ENCODE measurements around the gene FAM222A.

FAM222A gene

GRCh38 chr12:109673884-109674283, 39.7 kb upstream of the FAM222A start:
- H3F3A ChIP-seq (ENCODE audit: insufficient read depth, low read length): no peaks in the 10 kb centered on the region
- no peak overlapping the region for H3K4me2 ChIP-seq (ENCODE audit: low read depth, low read length)
- TF ChIP-seq EZH2 (optimal IDR thresholded peaks at IDR 0.05; ENCODE audit: low read depth, low read length) (no peak), EZH2phosphoT487 (IDR thresholded peaks at IDR 0.05; ENCODE audit: low read length) (no peak)
- TF ChIP-seq, protein P1, sequence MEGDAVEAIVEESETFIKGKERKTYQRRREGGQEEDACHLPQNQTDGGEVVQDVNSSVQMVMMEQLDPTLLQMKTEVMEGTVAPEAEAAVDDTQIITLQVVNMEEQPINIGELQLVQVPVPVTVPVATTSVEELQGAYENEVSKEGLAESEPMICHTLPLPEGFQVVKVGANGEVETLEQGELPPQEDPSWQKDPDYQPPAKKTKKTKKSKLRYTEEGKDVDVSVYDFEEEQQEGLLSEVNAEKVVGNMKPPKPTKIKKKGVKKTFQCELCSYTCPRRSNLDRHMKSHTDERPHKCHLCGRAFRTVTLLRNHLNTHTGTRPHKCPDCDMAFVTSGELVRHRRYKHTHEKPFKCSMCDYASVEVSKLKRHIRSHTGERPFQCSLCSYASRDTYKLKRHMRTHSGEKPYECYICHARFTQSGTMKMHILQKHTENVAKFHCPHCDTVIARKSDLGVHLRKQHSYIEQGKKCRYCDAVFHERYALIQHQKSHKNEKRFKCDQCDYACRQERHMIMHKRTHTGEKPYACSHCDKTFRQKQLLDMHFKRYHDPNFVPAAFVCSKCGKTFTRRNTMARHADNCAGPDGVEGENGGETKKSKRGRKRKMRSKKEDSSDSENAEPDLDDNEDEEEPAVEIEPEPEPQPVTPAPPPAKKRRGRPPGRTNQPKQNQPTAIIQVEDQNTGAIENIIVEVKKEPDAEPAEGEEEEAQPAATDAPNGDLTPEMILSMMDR (IDR thresholded peaks at IDR 0.05; ENCODE audit: low read length): no peak
- H3K4me3 ChIP-seq (ENCODE audit: low read length): no peak overlapping the region
- no peak overlapping the region for H3K27ac ChIP-seq (ENCODE audit: low read length)
- no peaks in the 10 kb centered on the region for H3K9me3 ChIP-seq (replicated peaks; ENCODE audit: insufficient read depth, low read length)
- no peaks in the 10 kb centered on the region for H3K27me3 ChIP-seq (replicated peaks; ENCODE audit: insufficient read depth, low read length)
- no peaks in the 10 kb centered on the region for H3K36me3 ChIP-seq (replicated peaks; ENCODE audit: insufficient read depth, low read length)
- no peak for DNase-seq
- H4K20me1 ChIP-seq (ENCODE audit: insufficient read depth, low read length): no peaks in the 10 kb centered on the region
- no peaks in the 10 kb centered on the region for H3K79me2 ChIP-seq (ENCODE audit: low read length)
- no peak overlapping the region for H3K9ac ChIP-seq (ENCODE audit: low read length)
- no peaks in the 10 kb centered on the region for H3K4me1 ChIP-seq (ENCODE audit: low read length)
- no peak overlapping the region for H2AFZ ChIP-seq (ENCODE audit: low read length)
- H3K9me2 ChIP-seq (replicated peaks; ENCODE audit: insufficient read depth, low read length): no peaks in the 10 kb centered on the region

DNA sequence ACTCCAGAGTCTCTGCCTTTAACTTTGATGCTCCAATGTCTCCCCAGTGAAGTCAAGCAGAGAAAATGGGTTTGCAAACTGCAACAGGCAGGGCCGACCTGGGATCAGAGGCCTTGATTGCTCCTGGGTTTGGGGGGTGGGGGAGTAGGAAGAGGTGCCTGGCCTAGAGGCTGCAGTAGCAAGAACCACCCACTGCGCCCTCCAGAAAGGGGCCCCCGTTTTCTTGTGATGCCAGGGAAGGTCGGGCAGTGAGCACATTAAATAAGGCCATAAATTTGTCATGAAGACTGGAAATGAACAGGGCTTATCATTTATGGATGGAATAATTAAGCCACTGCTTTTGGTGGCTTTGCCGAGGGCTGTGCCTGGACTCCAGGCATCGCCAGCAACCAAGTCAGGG, 38.2 kb upstream of the FAM222A start:
- Histone ChIP-seq H4K20me1 (ENCODE audit: insufficient read depth, low read length) (no peaks in the 10 kb centered on the region), H3K9me2 (replicated peaks; ENCODE audit: insufficient read depth, low read length) (no peaks in the 10 kb centered on the region), H3F3A (ENCODE audit: insufficient read depth, low read length) (no peaks in the 10 kb centered on the region), H3K27me3 (replicated peaks; ENCODE audit: insufficient read depth, low read length) (no peaks in the 10 kb centered on the region), H3K4me2 (ENCODE audit: low read depth, low read length) (no peak overlapping the region), H3K27ac (ENCODE audit: low read length) (no peak overlapping the region), H3K79me2 (ENCODE audit: low read length) (no peaks in the 10 kb centered on the region), H3K9ac (ENCODE audit: low read length) (no peak overlapping the region), H3K36me3 (replicated peaks; ENCODE audit: insufficient read depth, low read length) (no peaks in the 10 kb centered on the region), H3K4me1 (ENCODE audit: low read length) (no peaks in the 10 kb centered on the region), H3K9me3 (replicated peaks; ENCODE audit: insufficient read depth, low read length) (no peaks in the 10 kb centered on the region), H2AFZ (ENCODE audit: low read length) (no peak overlapping the region), H3K4me3 (ENCODE audit: low read length) (no peak overlapping the region)
- TF ChIP-seq, protein P1 (IDR thresholded peaks at IDR 0.05; ENCODE audit: low read length): no peak
- no peak for DNase-seq

DNA sequence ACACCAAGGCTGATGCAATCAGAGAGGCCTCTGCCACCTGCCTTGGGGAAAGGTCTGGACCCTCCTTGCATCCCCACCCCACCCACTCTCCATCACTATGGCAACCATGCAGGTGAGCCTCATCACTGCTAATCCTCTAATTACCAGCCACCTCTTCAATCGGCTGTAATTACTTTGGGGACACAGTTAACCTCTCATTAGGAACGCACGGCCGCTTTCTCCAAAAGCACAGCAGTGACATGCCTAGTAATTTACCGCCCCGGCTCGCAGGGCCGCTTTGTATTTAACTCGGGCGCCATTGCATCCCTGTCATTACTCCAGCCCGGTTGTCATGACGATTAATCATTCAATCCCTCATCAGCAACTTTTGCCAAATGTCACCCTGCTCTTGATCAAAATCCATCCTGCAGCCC, 36.3 kb upstream of the FAM222A start:
- TF ChIP-seq, protein P1 (IDR thresholded peaks at IDR 0.05; ENCODE audit: low read length): no peak
- TF ChIP-seq EZH2 (optimal IDR thresholded peaks at IDR 0.05; ENCODE audit: low read depth, low read length) (no peak), EZH2phosphoT487 (IDR thresholded peaks at IDR 0.05; ENCODE audit: low read length) (no peak)
- DNase-seq: no peak
- no peak overlapping the region for H2AFZ ChIP-seq (ENCODE audit: low read length)

More for the DNA sequence above, 36.3 kb upstream of the FAM222A start:
- Histone ChIP-seq H3K9me2 (replicated peaks; ENCODE audit: insufficient read depth, low read length) (no peaks in the 10 kb centered on the region), H3K79me2 (ENCODE audit: low read length) (no peaks in the 10 kb centered on the region), H3K4me2 (ENCODE audit: low read depth, low read length) (no peak overlapping the region), H4K20me1 (ENCODE audit: insufficient read depth, low read length) (no peaks in the 10 kb centered on the region), H3K36me3 (replicated peaks; ENCODE audit: insufficient read depth, low read length) (no peaks in the 10 kb centered on the region), H3K9ac (ENCODE audit: low read length) (no peak overlapping the region), H3F3A (ENCODE audit: insufficient read depth, low read length) (no peaks in the 10 kb centered on the region), H3K4me3 (ENCODE audit: low read length) (no peak overlapping the region), H3K27me3 (replicated peaks; ENCODE audit: insufficient read depth, low read length) (no peaks in the 10 kb centered on the region), H3K27ac (ENCODE audit: low read length) (no peak overlapping the region), H3K9me3 (replicated peaks; ENCODE audit: insufficient read depth, low read length) (no peaks in the 10 kb centered on the region), H3K4me1 (ENCODE audit: low read length) (no peaks in the 10 kb centered on the region)

Measured in MM.1S (cell line).